ENCODE measurements around the gene B4GALNT1. TPM values are rescaled to one million over a fixed set of nuclear protein-coding genes. Genes with fewer than 3 reads are reported as not detected.

B4GALNT1 gene
- total RNA-seq, 1 donor from 2014 or later = 4.4 TPM

GRCh38 chr12:57614948-57615500, 18.0 kb downstream of the B4GALNT1 start:
- Mint-ChIP-seq H3K27me3 (ENCODE audit: insufficient read depth) (peaks cover 73% of the 10 kb centered on the region), H3K36me3 (ENCODE audit: low read depth) (no peaks in the 10 kb centered on the region), H3K9me3 (no peaks in the 10 kb centered on the region), H3K4me1 (ENCODE audit: low read depth) (peaks cover 12% of the 10 kb centered on the region), H3K27ac (no peak overlapping the region), H3K4me3 (no peak overlapping the region)
- DNase-seq (ENCODE audit: low spot score) = no peak
- intact Hi-C loops (cut with micrococcal nuclease) = loop anchor here (5.0 kb wide), 2 partner anchors 63 to 127 kb away; partner anchors contain the start of gene KIF5A

- no peak overlapping the region for H3K4me3 Mint-ChIP-seq
- H3K27me3 Mint-ChIP-seq (ENCODE audit: insufficient read depth) = peaks cover 70% of the 10 kb centered on the region
- no peaks in the 10 kb centered on the region for H3K36me3 Mint-ChIP-seq (ENCODE audit: low read depth)
- DNase-seq (ENCODE audit: low spot score) = no peak
- H3K27ac Mint-ChIP-seq = no peak overlapping the region
- H3K9me3 Mint-ChIP-seq = no peaks in the 10 kb centered on the region
- intact Hi-C loops (cut with micrococcal nuclease) = loop anchor here (5.0 kb wide), 2 partner anchors 62 to 128 kb away; partner anchors contain the start of gene KIF5A
- H3K4me1 Mint-ChIP-seq (ENCODE audit: low read depth) = peaks cover 11% of the 10 kb centered on the region
Observed at GRCh38 chr12:57614178-57614947, 18.6 kb downstream of the B4GALNT1 start.

GRCh38 chr12:57613427-57614109, 19.4 kb downstream of the B4GALNT1 start:
- intact Hi-C loops (cut with micrococcal nuclease) = loop anchor here (5.0 kb wide), 2 partner anchors 61 to 129 kb away; partner anchors contain the start of gene KIF5A
- Mint-ChIP-seq H3K27ac (no peak overlapping the region), H3K36me3 (ENCODE audit: low read depth) (no peaks in the 10 kb centered on the region), H3K9me3 (no peaks in the 10 kb centered on the region), H3K4me1 (ENCODE audit: low read depth) (peaks cover 5% of the 10 kb centered on the region), H3K27me3 (ENCODE audit: insufficient read depth) (peaks cover 62% of the 10 kb centered on the region), H3K4me3 (no peak overlapping the region)
- DNase-seq (ENCODE audit: low spot score) = no peak

GRCh38 chr12:57612711-57613426, 20.1 kb downstream of the B4GALNT1 start:
- peaks cover 5% of the 10 kb centered on the region for H3K4me1 Mint-ChIP-seq (ENCODE audit: low read depth)
- no peaks in the 10 kb centered on the region for H3K36me3 Mint-ChIP-seq (ENCODE audit: low read depth)
- no peaks in the 10 kb centered on the region for H3K9me3 Mint-ChIP-seq
- H3K4me3 Mint-ChIP-seq = no peak overlapping the region
- intact Hi-C loops (cut with micrococcal nuclease) = loop anchor here (5.0 kb wide), 2 partner anchors 61 to 129 kb away; partner anchors contain the start of gene KIF5A
- DNase-seq (ENCODE audit: low spot score) = no peak
- H3K27me3 Mint-ChIP-seq (ENCODE audit: insufficient read depth) = peaks cover 56% of the 10 kb centered on the region
- no peak overlapping the region for H3K27ac Mint-ChIP-seq

- H3K9me3 Mint-ChIP-seq = no peaks in the 10 kb centered on the region
- H3K27ac Mint-ChIP-seq = no peak overlapping the region
- H3K4me3 Mint-ChIP-seq = peak overlapping the region; percentile 58
- H3K27me3 Mint-ChIP-seq (ENCODE audit: insufficient read depth) = peaks cover 48% of the 10 kb centered on the region
- DNase-seq (ENCODE audit: low spot score) = no peak
- no peaks in the 10 kb centered on the region for H3K36me3 Mint-ChIP-seq (ENCODE audit: low read depth)
- H3K4me1 Mint-ChIP-seq (ENCODE audit: low read depth) = peaks cover 5% of the 10 kb centered on the region
- intact Hi-C loops (cut with micrococcal nuclease) = loop anchor here (1.0 to 5.0 kb wide), 3 partner anchors 9 to 130 kb away; partner anchors contain the start of gene KIF5A
Observed at GRCh38 chr12:57611827-57612710, 20.9 kb downstream of the B4GALNT1 start.

GRCh38 chr12:57611108-57611826, 21.7 kb downstream of the B4GALNT1 start, which contains the start of gene ARHGEF25:
Gene ARHGEF25 (plus strand): TSS chr12:57611435. CDS start chr12:57611895, 460 bp downstream.
- intact Hi-C loops (cut with micrococcal nuclease) = loop anchor here (1.0 to 5.0 kb wide), 3 partner anchors 10 to 131 kb away; partner anchors contain the start of gene KIF5A
- Mint-ChIP-seq H3K27me3 (ENCODE audit: insufficient read depth) (peaks cover 41% of the 10 kb centered on the region), H3K9me3 (no peaks in the 10 kb centered on the region), H3K27ac (peak within 1 kb of the TSS; percentile 43), H3K4me1 (ENCODE audit: low read depth) (peaks cover 5% of the 10 kb centered on the region), H3K4me3 (peak within 1 kb of the TSS; percentile 75), H3K36me3 (ENCODE audit: low read depth) (peaks cover 2% of the 10 kb centered on the region)
- no peak for DNase-seq (ENCODE audit: low spot score)

GRCh38 chr12:57610554-57611107, 22.4 kb downstream of the B4GALNT1 start:
- DNase-seq (ENCODE audit: low spot score) = no peak
- Mint-ChIP-seq H3K9me3 (no peaks in the 10 kb centered on the region), H3K27ac (peak overlapping the region; percentile 43), H3K27me3 (ENCODE audit: insufficient read depth) (peaks cover 41% of the 10 kb centered on the region), H3K36me3 (ENCODE audit: low read depth) (peaks cover 2% of the 10 kb centered on the region), H3K4me1 (ENCODE audit: low read depth) (peaks cover 8% of the 10 kb centered on the region), H3K4me3 (peak overlapping the region; percentile 75)
- intact Hi-C loops (cut with micrococcal nuclease) = loop anchor here (1.0 to 5.0 kb wide), 3 partner anchors 11 to 132 kb away; partner anchors contain the start of gene KIF5A

- intact Hi-C loops (cut with micrococcal nuclease) = loop anchor here (5.0 kb wide), 2 partner anchors 58 to 132 kb away; partner anchors contain the start of gene KIF5A
- H3K9me3 Mint-ChIP-seq = no peaks in the 10 kb centered on the region
- peak overlapping the region; percentile 43 for H3K27ac Mint-ChIP-seq
- no peak for DNase-seq (ENCODE audit: low spot score)
- H3K4me1 Mint-ChIP-seq (ENCODE audit: low read depth) = peaks cover 14% of the 10 kb centered on the region
- H3K4me3 Mint-ChIP-seq = peak overlapping the region; percentile 75
- peaks cover 36% of the 10 kb centered on the region for H3K27me3 Mint-ChIP-seq (ENCODE audit: insufficient read depth)
- peaks cover 2% of the 10 kb centered on the region for H3K36me3 Mint-ChIP-seq (ENCODE audit: low read depth)
Observed at GRCh38 chr12:57609781-57610553, 23.0 kb downstream of the B4GALNT1 start.

- Mint-ChIP-seq H3K9me3 (no peaks in the 10 kb centered on the region), H3K4me3 (no peak overlapping the region), H3K4me1 (ENCODE audit: low read depth) (peaks cover 16% of the 10 kb centered on the region), H3K27ac (no peak overlapping the region), H3K36me3 (ENCODE audit: low read depth) (peaks cover 2% of the 10 kb centered on the region), H3K27me3 (ENCODE audit: insufficient read depth) (peaks cover 28% of the 10 kb centered on the region)
- intact Hi-C loops (cut with micrococcal nuclease) = no loop called here
- no peak for DNase-seq (ENCODE audit: low spot score)
Observed at GRCh38 chr12:57609101-57609780, 23.8 kb downstream of the B4GALNT1 start.

Measured in activated T-helper 1 cell treated with anti-CD3 and anti-CD28 coated beads, Interleukin-12 subunit alpha, Interleukin-12 subunit beta, Interleukin-2, Interleukin-4 antibody, amounts not matched to agents 30 ng/mL and 10 ng/mL and 1 ng/mL, durations not matched to agents 14 hours and 24 hours and 36 hours (primary cell).